Fibroblast of pulmonary artery (primary cell): ENCODE measurements around the gene CPN2.

Experiments used
- DNase-seq: peaks from one replicate; pipeline ENCODE4 v3.0.0-alpha.2; 2010; ENCODE audit warnings: low read depth
- H3K4me3 ChIP-seq: replicated peaks from 2 replicates; pipeline ENCODE4 v1.5.1; 2011; ENCODE audit warnings: low read depth, mild to moderate bottlenecking, control low read depth, low read length, moderate library complexity
- TF ChIP-seq, protein P1 (sequence below): IDR thresholded peaks from 2 replicates; pipeline ENCODE4 v1.5.1; 2011; ENCODE audit warnings: mild to moderate bottlenecking, control low read depth, low read length, inconsistent platforms; ENCODE audit errors: missing control alignments

Gene CPN2

DNA sequence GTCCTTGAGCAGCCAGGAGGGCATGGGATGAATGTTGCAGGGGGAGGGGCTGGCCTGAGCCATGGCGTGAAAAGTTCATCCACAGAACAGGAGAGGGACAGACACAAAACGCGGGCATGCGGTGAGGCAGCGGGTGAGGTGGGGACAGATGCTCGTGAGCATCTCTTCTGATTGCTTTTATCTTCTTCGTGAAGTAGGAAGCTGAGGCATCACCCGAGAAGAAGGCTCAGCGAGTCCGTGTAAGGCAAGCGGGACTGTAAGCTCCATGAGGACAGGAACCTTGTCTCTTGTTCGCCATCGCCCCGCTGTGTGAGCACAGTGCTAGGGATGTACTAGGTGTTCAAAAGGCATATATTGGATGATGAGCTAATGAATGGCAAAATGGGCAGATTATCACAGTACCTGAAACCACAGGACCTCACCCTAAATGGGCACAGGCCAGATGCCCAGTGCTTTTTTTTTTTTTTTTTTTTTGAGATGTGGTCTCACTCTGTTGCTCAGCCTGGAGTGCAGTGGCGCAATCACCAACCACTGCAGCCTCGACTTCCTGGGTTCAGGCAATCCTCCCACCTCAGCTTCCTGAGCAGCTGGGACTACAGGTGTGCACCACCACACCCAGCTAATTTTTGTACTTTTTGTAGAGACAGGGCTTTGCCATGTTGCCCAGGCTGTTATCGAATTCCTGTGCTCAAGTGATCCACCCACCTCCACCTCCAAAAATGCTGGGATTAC, 46.8 kb downstream of the CPN2 start:
- TF ChIP-seq, protein P1, sequence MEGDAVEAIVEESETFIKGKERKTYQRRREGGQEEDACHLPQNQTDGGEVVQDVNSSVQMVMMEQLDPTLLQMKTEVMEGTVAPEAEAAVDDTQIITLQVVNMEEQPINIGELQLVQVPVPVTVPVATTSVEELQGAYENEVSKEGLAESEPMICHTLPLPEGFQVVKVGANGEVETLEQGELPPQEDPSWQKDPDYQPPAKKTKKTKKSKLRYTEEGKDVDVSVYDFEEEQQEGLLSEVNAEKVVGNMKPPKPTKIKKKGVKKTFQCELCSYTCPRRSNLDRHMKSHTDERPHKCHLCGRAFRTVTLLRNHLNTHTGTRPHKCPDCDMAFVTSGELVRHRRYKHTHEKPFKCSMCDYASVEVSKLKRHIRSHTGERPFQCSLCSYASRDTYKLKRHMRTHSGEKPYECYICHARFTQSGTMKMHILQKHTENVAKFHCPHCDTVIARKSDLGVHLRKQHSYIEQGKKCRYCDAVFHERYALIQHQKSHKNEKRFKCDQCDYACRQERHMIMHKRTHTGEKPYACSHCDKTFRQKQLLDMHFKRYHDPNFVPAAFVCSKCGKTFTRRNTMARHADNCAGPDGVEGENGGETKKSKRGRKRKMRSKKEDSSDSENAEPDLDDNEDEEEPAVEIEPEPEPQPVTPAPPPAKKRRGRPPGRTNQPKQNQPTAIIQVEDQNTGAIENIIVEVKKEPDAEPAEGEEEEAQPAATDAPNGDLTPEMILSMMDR = no peak
- DNase-seq = no peak
- no peak overlapping the region for H3K4me3 ChIP-seq

DNA sequence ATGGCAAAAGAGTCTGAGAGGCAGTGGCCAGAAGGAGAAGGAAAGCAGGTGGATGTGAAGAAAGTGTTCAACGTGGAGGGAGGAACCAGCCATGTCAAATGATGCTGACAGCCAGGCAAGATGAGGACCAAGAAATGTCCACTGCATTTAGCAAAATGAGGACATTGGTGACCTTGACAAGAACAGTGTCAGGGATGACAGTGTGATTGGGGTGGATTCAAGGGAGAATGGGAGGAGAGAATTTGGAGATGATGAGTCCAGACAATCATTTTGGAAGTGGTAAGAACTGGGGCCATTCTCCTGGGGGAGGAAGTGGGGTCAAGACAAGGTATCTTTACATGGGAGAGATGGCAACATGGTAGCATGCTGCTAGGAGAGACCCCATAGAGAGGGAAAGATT, 47.4 kb downstream of the CPN2 start:
- no peak overlapping the region for H3K4me3 ChIP-seq
- DNase-seq = no peak
- TF ChIP-seq, protein P1 = no peak

DNA sequence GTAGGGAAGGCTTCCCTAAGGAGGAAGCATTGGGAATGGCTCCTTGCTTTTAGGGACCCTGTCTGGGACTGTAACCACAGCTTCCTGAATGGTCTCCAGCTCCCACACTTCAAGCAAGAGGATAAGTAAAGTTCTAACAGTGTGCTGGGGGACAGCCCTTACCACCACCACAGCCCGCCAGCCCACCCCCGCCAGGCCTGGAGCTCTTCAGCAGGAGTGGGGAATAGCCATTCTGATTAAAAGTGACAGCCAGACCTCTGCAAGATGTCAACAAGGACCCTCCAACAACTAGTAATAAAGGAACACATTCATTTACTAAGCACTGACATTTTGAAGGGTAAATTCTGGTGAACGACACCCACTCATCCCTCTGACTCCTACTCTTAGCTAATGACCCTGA, 49.4 kb downstream of the CPN2 start:
- no peak overlapping the region for H3K4me3 ChIP-seq
- no peak for DNase-seq
- TF ChIP-seq, protein P1 = no peak

DNA sequence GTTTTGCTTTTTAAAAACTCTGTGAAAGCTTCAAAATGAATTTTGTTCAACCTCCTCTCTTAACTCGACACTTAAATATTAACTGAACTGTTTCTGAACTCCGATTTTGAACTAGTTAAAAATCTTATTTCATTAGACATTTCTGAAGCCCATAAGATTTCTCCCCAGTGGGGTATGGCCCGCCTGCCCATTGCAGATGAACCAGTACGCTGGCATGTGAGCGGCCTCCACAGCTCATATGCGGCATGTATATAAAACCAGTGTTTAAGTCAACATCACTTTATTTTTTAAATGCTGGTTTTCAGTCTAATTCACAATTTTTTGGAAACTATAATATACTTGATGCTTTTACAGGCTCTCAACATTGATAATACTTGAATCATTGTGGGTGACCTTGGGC, 50.2 kb downstream of the CPN2 start:
- TF ChIP-seq, protein P1 = no peak
- DNase-seq = no peak
- H3K4me3 ChIP-seq = no peak overlapping the region

DNA sequence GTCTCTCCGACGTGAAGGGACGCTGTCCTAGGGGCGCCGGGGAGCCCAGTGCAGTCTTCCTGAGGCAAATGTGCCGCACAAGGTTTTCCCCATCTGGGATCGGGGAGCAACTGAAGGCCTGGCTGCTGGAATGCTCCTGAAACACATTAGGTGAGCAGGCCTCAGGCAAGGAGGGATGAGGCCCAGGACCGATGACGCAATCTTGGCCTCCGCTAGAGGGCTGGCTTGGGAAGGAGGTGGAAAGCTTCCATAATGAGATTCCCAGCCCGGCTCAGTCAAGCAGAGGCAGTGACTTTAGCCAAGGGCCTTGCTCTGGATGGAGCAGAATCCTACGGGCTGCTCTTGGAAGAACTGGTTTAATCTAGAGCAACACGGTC, 50.8 kb downstream of the CPN2 start:
- peak; percentile 80 for DNase-seq
- TF ChIP-seq, protein P1 = peak; percentile 18
- H3K4me3 ChIP-seq = no peak overlapping the region

DNA sequence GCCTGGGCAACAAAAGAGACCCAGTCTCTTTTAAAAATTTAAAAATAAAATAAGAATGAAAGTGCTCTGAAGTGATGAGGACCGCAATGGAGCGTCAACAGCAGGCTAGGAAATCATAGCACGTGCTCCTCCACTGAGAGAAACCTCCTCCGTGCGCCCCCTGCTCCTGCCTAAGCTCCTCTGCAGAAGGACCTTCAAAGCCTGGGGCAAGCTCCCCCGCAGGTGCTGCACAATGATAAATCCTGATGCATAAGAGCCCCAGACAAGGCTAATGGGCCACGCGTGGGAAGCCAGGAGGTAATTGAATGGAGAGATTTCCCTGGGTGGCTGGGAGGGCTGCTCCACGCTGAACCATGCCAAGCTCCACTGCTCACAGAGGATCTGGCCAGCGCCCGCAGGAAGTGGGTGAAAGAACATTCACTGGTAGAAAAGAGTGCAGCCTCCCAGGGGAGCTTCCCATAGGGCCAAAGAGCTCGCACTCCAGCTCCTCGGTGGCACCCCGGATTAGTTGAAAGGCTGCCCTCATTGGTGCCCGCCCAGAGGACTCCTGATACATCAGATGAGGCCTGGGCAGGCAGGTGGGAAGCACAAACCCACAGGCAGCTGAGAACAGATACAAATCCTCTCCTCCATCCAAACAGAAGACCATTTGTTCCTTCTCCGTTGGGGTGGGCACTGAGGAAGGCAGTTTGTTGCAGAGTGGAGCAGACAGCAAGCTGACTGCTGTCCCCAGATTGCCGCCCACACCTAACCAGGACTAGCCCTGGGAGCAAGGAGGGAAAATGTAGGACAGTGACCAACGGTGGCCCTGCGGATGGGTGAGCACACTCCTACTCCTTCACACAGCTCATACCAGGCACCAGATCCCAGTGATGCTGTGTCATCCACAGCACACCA, 52.5 kb downstream of the CPN2 start:
- TF ChIP-seq, protein P1 = no peak
- no peak overlapping the region for H3K4me3 ChIP-seq
- DNase-seq = no peak
